Posterior cingulate gyrus (tissue), 11 donors: ENCODE data around the gene TOX2.

Source experiments
- DNase-seq, 10 donors: peaks; one replicate each; pipeline versions ENCODE4 v3.0.0 to v3.0.0-alpha.2; 2020 to 2021; ENCODE audit warnings: mixed read lengths in 3 of 10
- intact Hi-C: fragments of 100-400 bp; cut with DNase I; formaldehyde crosslinking; loops from one replicate; pipeline ENCODE4 v1.15.1; 2023

Gene TOX2

GRCh38 chr20:44085616-44086434 lies 171.2 kb downstream of the TOX2 start:
- intact Hi-C loops, result loop anchor here (10.0 kb wide), 1 partner anchor 551 kb away; no protein-coding TSS in a partner anchor
- no peak for DNase-seq

- intact Hi-C loops, result loop anchor here (10.0 kb wide), 1 partner anchor 552 kb away; no protein-coding TSS in a partner anchor
- DNase-seq, result peak in 1 of 10 donors; percentile 79
These were observed 172.6 kb downstream of the TOX2 start for GRCh38 chr20:44087051-44087856.

- DNase-seq, result peak in 1 of 10 donors; percentile 40
- intact Hi-C loops, result loop anchor here (10.0 kb wide), 1 partner anchor 553 kb away; no protein-coding TSS in a partner anchor
These were observed 173.1 kb downstream of the TOX2 start for GRCh38 chr20:44087857-44088120.

DNA sequence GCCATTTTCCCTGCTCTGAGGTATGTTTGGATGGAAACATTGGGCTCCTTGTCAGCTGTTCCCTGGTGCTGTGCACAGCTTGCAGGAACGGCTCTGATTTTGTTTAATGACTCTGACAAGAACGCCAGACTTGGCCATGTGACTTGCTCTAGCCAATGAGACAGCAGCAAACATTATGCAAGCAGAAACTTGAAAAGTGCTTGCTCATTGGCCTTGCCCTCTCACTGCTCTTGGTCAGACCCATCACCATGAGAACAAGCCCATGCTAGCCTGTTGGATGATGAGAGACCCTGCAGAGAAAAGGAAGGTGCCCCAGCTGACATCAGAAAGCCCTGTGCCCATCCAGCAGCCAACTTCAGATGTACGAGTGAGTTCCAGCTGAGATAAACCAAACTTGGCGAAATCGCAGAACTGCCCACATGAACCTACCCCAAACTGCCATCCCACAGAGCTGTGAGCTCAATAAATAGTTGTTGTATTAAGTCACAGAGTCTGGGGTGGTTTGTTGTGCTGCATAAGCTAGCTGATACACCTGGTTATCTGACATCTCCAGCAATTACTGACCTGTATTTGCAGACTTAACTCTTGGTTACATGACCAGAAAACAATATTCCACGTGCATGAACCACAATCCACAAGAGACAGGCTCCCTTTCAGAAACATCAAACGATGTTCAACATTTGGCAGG lies 175.5 kb downstream of the TOX2 start:
- intact Hi-C loops, result loop anchor here (10.0 kb wide), 1 partner anchor 555 kb away; no protein-coding TSS in a partner anchor

GRCh38 chr20:44091026-44091425 lies 176.4 kb downstream of the TOX2 start:
- peak in 1 of 10 donors; percentile 31 for DNase-seq
- intact Hi-C loops, result no loop called here

More for the DNA sequence above, 175.5 kb downstream of the TOX2 start:
- peak in 1 of 10 donors; percentile 32 for DNase-seq

- DNase-seq, result peak in 1 of 10 donors; percentile 32
- intact Hi-C loops, result no loop called here
These were observed 178.0 kb downstream of the TOX2 start for GRCh38 chr20:44092551-44093248.

GRCh38 chr20:44093249-44093582 lies 178.6 kb downstream of the TOX2 start:
- DNase-seq, result no peak
- intact Hi-C loops, result no loop called here

DNA sequence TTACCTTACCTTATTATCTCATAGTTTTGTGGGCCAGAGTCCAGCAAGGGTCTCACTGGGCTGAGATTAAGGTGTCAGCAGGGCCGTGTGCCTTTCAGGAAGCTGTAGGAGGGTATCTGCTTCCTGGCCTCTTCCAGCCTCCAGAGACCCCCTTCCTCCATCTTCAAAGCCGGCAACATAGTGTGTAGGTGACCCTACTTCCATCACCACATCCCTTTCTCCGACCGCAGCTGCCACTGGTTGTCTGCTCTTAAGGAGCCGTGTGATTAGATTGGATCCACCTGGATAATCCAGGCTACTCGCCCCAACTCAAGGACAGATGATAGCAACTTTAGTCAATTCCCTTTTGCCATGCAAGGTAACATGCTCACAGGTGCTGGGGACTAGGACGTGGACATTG lies 181.2 kb downstream of the TOX2 start:
- intact Hi-C loops, result no loop called here
- no peak for DNase-seq

- intact Hi-C loops, result no loop called here
- peak in 1 of 10 donors; percentile 62 for DNase-seq
These were observed 183.0 kb downstream of the TOX2 start for GRCh38 chr20:44097521-44098255.

DNA sequence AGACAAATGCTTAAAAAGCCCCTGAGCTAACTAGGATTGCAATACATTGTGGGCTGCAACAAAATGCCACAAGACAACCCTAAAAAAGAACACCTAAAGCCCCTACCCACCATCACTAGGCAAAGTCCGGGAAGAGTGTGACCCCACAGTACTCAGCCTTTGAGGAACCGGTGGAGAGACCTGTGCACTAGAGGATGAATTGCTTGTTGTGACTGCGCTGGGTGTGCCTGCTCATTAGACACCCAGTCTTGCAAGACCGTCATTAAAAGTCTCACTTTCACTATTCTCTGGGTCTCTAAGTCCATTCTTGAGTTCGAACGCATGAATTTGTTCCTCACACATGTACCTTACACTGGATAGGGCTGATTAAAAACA lies 183.6 kb downstream of the TOX2 start:
- intact Hi-C loops, result no loop called here
- no peak for DNase-seq

- DNase-seq, result peak in 1 of 10 donors; percentile 47
- intact Hi-C loops, result no loop called here
These were observed 184.0 kb downstream of the TOX2 start for GRCh38 chr20:44098657-44099056.

GRCh38 chr20:44099832-44100231 lies 185.2 kb downstream of the TOX2 start:
- intact Hi-C loops, result no loop called here
- DNase-seq, result no peak

- DNase-seq, result no peak
- intact Hi-C loops, result no loop called here
These were observed 187.9 kb downstream of the TOX2 start for GRCh38 chr20:44102582-44102981.

DNA sequence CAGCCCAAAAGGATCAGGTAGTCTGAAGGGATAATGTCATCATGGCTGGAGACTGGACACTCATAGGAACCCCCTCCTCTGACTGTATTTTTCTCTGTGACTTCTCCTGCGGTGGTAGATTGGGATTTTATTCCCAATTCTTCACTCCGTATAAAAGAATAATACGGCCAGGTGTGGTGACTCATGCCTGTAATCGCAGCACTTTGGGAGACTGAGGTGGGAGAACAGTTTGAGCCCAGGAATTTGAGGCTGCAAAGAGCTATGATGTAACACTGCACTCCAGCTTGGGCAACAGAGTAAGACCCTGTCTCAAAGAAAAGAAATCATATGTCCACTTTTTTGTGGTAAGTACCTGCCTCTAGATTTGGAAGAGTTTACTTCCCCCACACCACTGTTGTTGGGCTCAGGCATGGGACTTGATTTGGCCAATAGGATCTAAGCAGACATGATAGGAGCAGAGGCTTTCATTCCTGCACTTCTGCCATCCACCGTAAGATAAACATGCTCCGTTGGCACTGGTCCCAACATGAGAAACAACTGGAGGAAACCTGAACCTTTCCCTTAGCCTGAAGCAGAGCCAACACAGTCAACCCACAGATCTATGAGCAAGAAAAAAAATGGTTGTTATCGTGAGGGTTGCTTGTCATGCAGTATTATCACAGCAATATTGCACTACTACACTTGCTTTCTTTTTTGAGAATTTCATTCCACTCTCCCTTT lies 190.3 kb downstream of the TOX2 start:
- no peak for DNase-seq
- intact Hi-C loops, result no loop called here

GRCh38 chr20:44106615-44107014 lies 192.0 kb downstream of the TOX2 start:
- no peak for DNase-seq
- intact Hi-C loops, result no loop called here

GRCh38 chr20:44109951-44110361 lies 195.3 kb downstream of the TOX2 start:
- intact Hi-C loops, result no loop called here
- peak in 1 of 10 donors; percentile 55 for DNase-seq

- intact Hi-C loops, result no loop called here
- DNase-seq, result peak in 1 of 10 donors; percentile 35
These were observed 196.3 kb downstream of the TOX2 start for GRCh38 chr20:44110816-44111568.

GRCh38 chr20:44111712-44112335 lies 197.2 kb downstream of the TOX2 start:
- intact Hi-C loops, result no loop called here
- DNase-seq, result peak in 1 of 10 donors; percentile 65
